ENCODE measurements around the gene LIPK.

DNA sequence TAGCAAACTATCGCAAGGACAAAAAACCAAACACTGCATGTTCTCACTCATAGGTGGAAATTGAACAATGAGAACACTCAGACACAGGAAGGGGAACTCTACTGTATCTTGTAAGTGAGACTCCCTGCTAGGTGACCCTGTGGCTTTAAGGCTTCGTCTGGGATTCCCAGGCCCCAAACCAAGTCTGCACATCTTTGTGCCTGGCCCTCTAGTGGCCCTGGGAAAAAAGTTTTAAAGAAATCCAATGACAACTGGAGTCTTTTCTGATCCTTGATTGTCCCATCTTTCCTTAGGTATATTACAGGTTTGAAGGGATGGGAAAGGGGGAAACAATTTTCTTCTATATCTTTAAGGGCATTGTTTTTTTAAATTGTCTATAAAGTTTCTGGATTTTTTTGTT, 85.9 kb downstream of the LIPK start:
- TF ChIP-seq CTCF (conservative IDR thresholded peaks at IDR 0.05; ENCODE audit: low read depth, low read length) (peak; percentile 62), EZH2phosphoT487 (IDR thresholded peaks at IDR 0.05; ENCODE audit: borderline replicate concordance, low read length) (no peak), EZH2 (IDR thresholded peaks at IDR 0.05; ENCODE audit: low read length, unreplicated experiment) (no peak)
